Bronchial epithelial cell (primary cell): ENCODE data around the gene UGT1A9. TPM values are rescaled to one million over a fixed set of nuclear protein-coding genes. Genes with fewer than 3 reads are reported as not detected.

Source experiments
- DNase-seq: peaks from one replicate; pipeline ENCODE4 v3.0.0-alpha.2; 2010; ENCODE audit warnings: low read depth
- FAIRE-seq: peaks from 2 replicates; lab custom pipeline; 2011; peaks lifted over from hg19 to GRCh38; lab: Jason Lieb, UNC
- H3K27me3 ChIP-seq: 2 replicates; pipeline ENCODE4 v1.5.1; 2011; ENCODE audit warnings: low read length; ENCODE audit not compliant: control insufficient read depth, insufficient read depth
- H3K36me3 ChIP-seq: 2 replicates; pipeline ENCODE4 v1.5.1; 2011; ENCODE audit warnings: low read length; ENCODE audit not compliant: control insufficient read depth, insufficient read depth
- H3K4me3 ChIP-seq: 2 replicates; pipeline ENCODE4 v1.5.1; 2011; ENCODE audit warnings: mild to moderate bottlenecking, low read depth, low read length, control low read depth
- total RNA-seq: library from RNA; depleted of rRNA; stranded (reverse); fragments of >200 nt; gene quantifications from 2 replicates; pipeline ENCODE4 v1.2.1, GENCODE V29; 2014
- TF ChIP-seq, protein P1 (sequence below): IDR thresholded peaks from 2 replicates; pipeline ENCODE4 v1.5.1; 2011; ENCODE audit warnings: mild to moderate bottlenecking, moderate library complexity, low read length, control low read depth, inconsistent platforms; ENCODE audit not compliant: insufficient read depth, severe bottlenecking

The UGT1A9 gene
- total RNA-seq, 1 donor from 2014 or later = 0.26 TPM

DNA sequence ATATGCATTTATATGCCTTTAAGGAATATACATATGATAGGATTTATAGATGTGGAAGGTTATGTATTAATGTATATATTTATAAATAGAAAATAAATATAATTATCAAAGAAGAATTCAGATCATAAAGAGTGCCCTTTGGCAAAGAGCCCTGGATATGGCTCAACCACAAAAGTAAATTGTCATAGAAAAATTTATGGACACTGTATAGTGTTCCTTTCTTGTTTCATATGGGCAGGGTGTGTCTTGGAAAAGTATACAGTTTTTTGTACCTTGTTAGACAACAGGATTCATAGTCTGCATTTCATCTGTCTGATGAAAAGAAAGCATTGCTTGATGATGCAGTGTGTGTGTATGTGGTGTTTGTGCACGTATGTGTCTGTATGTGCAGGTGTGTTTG lies 12.9 kb downstream of the UGT1A9 start:
- H3K36me3 ChIP-seq = no peaks in the 10 kb centered on the region
- DNase-seq = no peak
- TF ChIP-seq, protein P1, sequence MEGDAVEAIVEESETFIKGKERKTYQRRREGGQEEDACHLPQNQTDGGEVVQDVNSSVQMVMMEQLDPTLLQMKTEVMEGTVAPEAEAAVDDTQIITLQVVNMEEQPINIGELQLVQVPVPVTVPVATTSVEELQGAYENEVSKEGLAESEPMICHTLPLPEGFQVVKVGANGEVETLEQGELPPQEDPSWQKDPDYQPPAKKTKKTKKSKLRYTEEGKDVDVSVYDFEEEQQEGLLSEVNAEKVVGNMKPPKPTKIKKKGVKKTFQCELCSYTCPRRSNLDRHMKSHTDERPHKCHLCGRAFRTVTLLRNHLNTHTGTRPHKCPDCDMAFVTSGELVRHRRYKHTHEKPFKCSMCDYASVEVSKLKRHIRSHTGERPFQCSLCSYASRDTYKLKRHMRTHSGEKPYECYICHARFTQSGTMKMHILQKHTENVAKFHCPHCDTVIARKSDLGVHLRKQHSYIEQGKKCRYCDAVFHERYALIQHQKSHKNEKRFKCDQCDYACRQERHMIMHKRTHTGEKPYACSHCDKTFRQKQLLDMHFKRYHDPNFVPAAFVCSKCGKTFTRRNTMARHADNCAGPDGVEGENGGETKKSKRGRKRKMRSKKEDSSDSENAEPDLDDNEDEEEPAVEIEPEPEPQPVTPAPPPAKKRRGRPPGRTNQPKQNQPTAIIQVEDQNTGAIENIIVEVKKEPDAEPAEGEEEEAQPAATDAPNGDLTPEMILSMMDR = no peak
- H3K27me3 ChIP-seq = no peaks in the 10 kb centered on the region
- no peak for FAIRE-seq
- H3K4me3 ChIP-seq = no peak overlapping the region

DNA sequence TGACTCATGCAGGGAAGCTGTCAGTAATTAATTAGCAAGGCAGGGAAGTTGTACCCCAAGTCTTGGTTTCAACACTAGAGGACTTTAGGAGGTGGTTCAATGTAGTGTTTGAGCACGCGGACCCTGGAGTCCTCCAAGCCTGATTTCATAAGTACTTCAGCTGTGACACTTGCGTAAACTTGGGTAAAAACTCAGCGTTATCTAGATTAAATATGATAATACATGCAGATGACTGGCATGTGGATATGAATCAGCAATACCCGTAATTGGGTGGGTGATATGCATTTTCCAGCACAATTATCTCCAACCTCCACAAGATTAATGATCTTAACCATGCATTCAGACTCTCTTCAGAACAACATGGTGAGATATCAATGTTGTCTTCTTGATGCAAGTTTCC lies 15.2 kb downstream of the UGT1A9 start:
- no peak overlapping the region for H3K4me3 ChIP-seq
- no peaks in the 10 kb centered on the region for H3K36me3 ChIP-seq
- FAIRE-seq (no peak), DNase-seq (no peak)
- no peaks in the 10 kb centered on the region for H3K27me3 ChIP-seq
- TF ChIP-seq, protein P1 = no peak

- DNase-seq = no peak
- H3K36me3 ChIP-seq = no peaks in the 10 kb centered on the region
- TF ChIP-seq, protein P1 = no peak
- H3K27me3 ChIP-seq = no peaks in the 10 kb centered on the region
- no peak for FAIRE-seq
- H3K4me3 ChIP-seq = no peak overlapping the region
These were observed 16.6 kb downstream of the UGT1A9 start for GRCh38 chr2:233688341-233688740.

DNA sequence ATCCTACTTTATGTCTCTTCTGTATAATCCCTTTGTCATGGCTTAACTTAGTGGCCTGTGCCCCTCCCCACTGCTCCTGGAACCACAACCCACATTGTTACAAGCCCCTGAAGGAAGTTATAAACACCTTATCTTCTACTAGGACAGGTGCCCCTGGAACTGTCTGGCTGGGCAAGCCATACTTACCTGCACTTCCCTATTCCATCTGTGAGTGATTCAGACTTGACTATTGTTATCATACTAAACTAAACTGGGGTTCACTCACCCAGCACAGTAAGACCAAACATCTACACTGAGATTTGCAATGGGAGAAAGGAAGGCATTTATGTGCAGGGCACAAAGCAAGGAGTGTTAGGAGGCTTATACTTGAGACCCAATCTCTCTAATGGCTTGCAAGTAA lies 17.3 kb downstream of the UGT1A9 start:
- TF ChIP-seq, protein P1 = no peak
- peak; percentile 31 for DNase-seq
- no peak for FAIRE-seq
- Histone ChIP-seq H3K27me3 (no peaks in the 10 kb centered on the region), H3K36me3 (no peaks in the 10 kb centered on the region), H3K4me3 (no peak overlapping the region)

DNA sequence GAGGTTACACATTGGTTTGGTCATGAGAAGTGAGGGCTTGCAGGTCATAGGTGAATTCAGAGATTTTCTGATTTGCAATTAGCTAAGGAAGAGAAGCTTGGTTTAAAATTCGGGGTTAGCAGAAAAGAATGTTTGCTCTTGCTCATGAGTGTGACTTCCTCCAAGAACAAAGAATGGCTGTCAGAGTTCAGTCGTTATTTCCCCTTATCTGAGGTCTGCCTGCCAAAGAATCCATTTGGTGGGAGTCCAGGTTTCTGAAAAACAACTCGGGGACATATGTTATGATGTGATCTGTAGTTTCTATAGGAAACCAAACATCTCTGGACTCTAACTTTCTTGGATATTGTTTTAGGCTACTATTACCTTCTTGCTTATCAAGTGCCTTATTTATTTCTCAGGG lies 17.8 kb downstream of the UGT1A9 start:
- FAIRE-seq (no peak), DNase-seq (no peak)
- H3K27me3 ChIP-seq = no peaks in the 10 kb centered on the region
- TF ChIP-seq, protein P1 = no peak
- no peak overlapping the region for H3K4me3 ChIP-seq
- H3K36me3 ChIP-seq = no peaks in the 10 kb centered on the region

DNA sequence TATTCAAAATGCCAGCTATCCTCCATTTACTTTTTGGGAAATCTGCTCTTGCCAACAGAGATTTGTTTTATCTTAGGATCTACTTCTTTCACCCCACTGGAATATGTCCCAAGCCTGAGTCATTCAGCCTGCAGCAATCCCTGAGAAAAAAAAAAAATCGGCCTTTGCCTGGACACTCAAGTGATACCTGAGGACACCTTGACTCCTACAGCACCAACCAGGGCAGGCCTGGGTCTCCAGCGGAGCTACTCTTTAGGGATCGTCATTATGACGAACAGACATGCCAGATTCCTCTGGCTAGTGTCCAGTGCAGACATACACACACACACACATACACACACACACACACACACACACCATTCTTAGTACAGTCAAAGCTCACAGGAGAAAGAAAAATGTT lies 18.7 kb downstream of the UGT1A9 start:
- H3K36me3 ChIP-seq = no peaks in the 10 kb centered on the region
- DNase-seq (peak; percentile 90), FAIRE-seq (no peak)
- no peaks in the 10 kb centered on the region for H3K27me3 ChIP-seq
- no peak overlapping the region for H3K4me3 ChIP-seq
- TF ChIP-seq, protein P1 = no peak
